Caco-2 (cell line): ENCODE data around the gene LIMA1. TPM values are rescaled to one million over a fixed set of nuclear protein-coding genes. Genes with fewer than 3 reads are reported as not detected.

Experiments used
- BruUV-seq: library from RNA; stranded (reverse); fragments of 400-500 nt; replicated peaks from 2 replicates; lab custom pipeline; 2021; lab: Mats Ljungman, UMichigan
- CTCF ChIA-PET: fragments of 300-600 bp; sonication (Branson Sonifier 250); formaldehyde crosslinking; loops from one replicate; lab custom pipeline; 2022; ENCODE audit warnings: antibody characterized with exemption; lab: Charles Lee
- POLR2A ChIA-PET: fragments of 300-600 bp; sonication (Branson Sonifier 250); formaldehyde crosslinking; loops from one replicate; lab custom pipeline; 2022; ENCODE audit warnings: antibody characterized with exemption; lab: Charles Lee
- DNase-seq, 2 experiments: peaks; one replicate each; pipeline versions ENCODE4 v3.0.0 to v3.0.0-alpha.2; 2020 to 2022
- H3K27me3 ChIP-seq: replicated peaks from 2 replicates; pipeline ENCODE4 v1.6.0; 2011; ENCODE audit warnings: low read length; ENCODE audit not compliant: control insufficient read depth, insufficient read depth
- H3K36me3 ChIP-seq: 2 replicates; pipeline ENCODE4 v1.5.1; 2011; ENCODE audit warnings: low read length; ENCODE audit not compliant: control insufficient read depth, insufficient read depth
- H3K4me1 ChIP-seq: fragments of 250-450 bp; sonication (Bioruptor Pico); 2 replicates; pipeline ENCODE4 v1.5.1; 2020; ENCODE audit warnings: mild to moderate bottlenecking
- H3K4me3 ChIP-seq: 2 replicates; pipeline ENCODE4 v1.5.1; 2011; ENCODE audit warnings: low read depth, mild to moderate bottlenecking, control low read depth, low read length
- H3K9me3 ChIP-seq: fragments of 250-450 bp; sonication (Bioruptor Pico); 2 replicates; pipeline ENCODE4 v1.5.1; 2020; ENCODE audit warnings: mild to moderate bottlenecking, moderate library complexity
- H3K27ac Mint-ChIP-seq: one replicate; pipeline ENCODE4 v1.8.0; 2022; ENCODE audit warnings: mixed read lengths; ENCODE audit not compliant: unreplicated experiment
- H3K27me3 Mint-ChIP-seq: one replicate; pipeline ENCODE4 v1.8.0; 2022; ENCODE audit warnings: mixed read lengths; ENCODE audit not compliant: insufficient read depth, unreplicated experiment
- H3K36me3 Mint-ChIP-seq: one replicate; pipeline ENCODE4 v1.8.0; 2022; ENCODE audit warnings: mild to moderate bottlenecking, mixed read lengths; ENCODE audit not compliant: insufficient read depth, unreplicated experiment
- H3K4me1 Mint-ChIP-seq: one replicate; pipeline ENCODE4 v1.8.0; 2022; ENCODE audit warnings: low read depth, mixed read lengths; ENCODE audit not compliant: unreplicated experiment
- H3K4me3 Mint-ChIP-seq: one replicate; pipeline ENCODE4 v1.8.0; 2022; ENCODE audit warnings: mild to moderate bottlenecking, moderate library complexity, mixed read lengths; ENCODE audit not compliant: unreplicated experiment
- H3K9me3 Mint-ChIP-seq: one replicate; pipeline ENCODE4 v1.8.0; 2022; ENCODE audit warnings: mixed read lengths; ENCODE audit not compliant: unreplicated experiment
- CTCF ChIP-seq, 2 experiments: fragments of 200-600 bp in 1 of 2; IDR thresholded peaks; 1 replicate in 1 of 2; 2 replicates in 1 of 2; pipeline versions ENCODE4 v1.5.1 to v1.8.0; 2011 to 2022; ENCODE audit warnings: antibody characterized with exemption in 1 of 2, control low read depth in 1 of 2, inconsistent platforms in 1 of 2, low read depth in 1 of 2, low read length in 1 of 2, mild to moderate bottlenecking in 1 of 2, moderate library complexity in 1 of 2; ENCODE audit not compliant: insufficient read depth in 1 of 2, severe bottlenecking in 1 of 2, unreplicated experiment in 1 of 2
- intact Hi-C: fragments of 100-400 bp; cut with micrococcal nuclease; formaldehyde crosslinking; loops from one replicate; pipeline ENCODE4 v1.10.0; 2022; ENCODE audit not compliant: unreplicated experiment
- total RNA-seq: library from RNA; stranded (reverse); gene quantifications from 2 replicates; pipeline ENCODE4 v1.2.3, GENCODE V29; 2022

LIMA1 gene
- total RNA-seq, 1 experiment from 2014 or later: 50.3 TPM

GRCh38 chr12:50232771-50233209, 50.5 kb downstream of the LIMA1 start:
- Histone ChIP-seq H3K27me3 (no peaks in the 10 kb centered on the region), H3K36me3 (no peaks in the 10 kb centered on the region; the same call in none of the 2 replicates), H3K4me3 (no peak overlapping the region), H3K9me3 (no peaks in the 10 kb centered on the region), H3K4me1 (peaks cover 6% of the 10 kb centered on the region; the same call in 1 of the 2 replicates)
- intact Hi-C loops: no loop called here
- no peak for DNase-seq
- ChIA-PET CTCF (interaction anchor here (0.6 to 0.8 kb wide), 2 partner anchors 9 to 53 kb away, joined by 3 to 4 read pairs; no protein-coding TSS in a partner anchor), POLR2A (interaction anchor here (0.7 kb wide), 1 partner anchor 22 kb away, joined by 10 read pairs; no protein-coding TSS in a partner anchor)
- no peak for TF ChIP-seq CTCF (IDR thresholded peaks at IDR 0.05; ENCODE audit: insufficient read depth in 1 of 2, low read depth in 1 of 2, low read length in 1 of 2, severe bottlenecking in 1 of 2, unreplicated experiment in 1 of 2)
- BruUV-seq: no TSS peak
- Mint-ChIP-seq H3K9me3 (no peaks in the 10 kb centered on the region), H3K27ac (no peak overlapping the region), H3K36me3 (peaks cover 24% of the 10 kb centered on the region), H3K4me1 (peaks cover 5% of the 10 kb centered on the region), H3K27me3 (no peaks in the 10 kb centered on the region), H3K4me3 (no peak overlapping the region)

- POLR2A ChIA-PET: interaction anchor here (0.7 kb wide), 1 partner anchor 22 kb away, joined by 10 read pairs; no protein-coding TSS in a partner anchor
- peaks cover 22% of the 10 kb centered on the region for H3K36me3 Mint-ChIP-seq
- intact Hi-C loops: no loop called here
- H3K27me3 Mint-ChIP-seq: no peaks in the 10 kb centered on the region
- peaks cover 5% of the 10 kb centered on the region for H3K4me1 Mint-ChIP-seq
- Histone ChIP-seq H3K36me3 (no peaks in the 10 kb centered on the region; the same call in none of the 2 replicates), H3K27me3 (no peaks in the 10 kb centered on the region), H3K4me3 (no peak overlapping the region), H3K4me1 (peaks cover 6% of the 10 kb centered on the region; the same call in 1 of the 2 replicates), H3K9me3 (no peaks in the 10 kb centered on the region)
- CTCF ChIA-PET: no interaction called here
- BruUV-seq: no TSS peak
- DNase-seq: no peak
- no peak for TF ChIP-seq CTCF (IDR thresholded peaks at IDR 0.05; ENCODE audit: insufficient read depth in 1 of 2, low read depth in 1 of 2, low read length in 1 of 2, severe bottlenecking in 1 of 2, unreplicated experiment in 1 of 2)
- no peak overlapping the region for H3K4me3 Mint-ChIP-seq
- H3K9me3 Mint-ChIP-seq: no peaks in the 10 kb centered on the region
- H3K27ac Mint-ChIP-seq: no peak overlapping the region
Observed at GRCh38 chr12:50232206-50232605, 51.1 kb downstream of the LIMA1 start.

- no TSS peak for BruUV-seq
- H3K9me3 ChIP-seq: no peaks in the 10 kb centered on the region
- no peak overlapping the region for H3K27ac Mint-ChIP-seq
- peaks cover 5% of the 10 kb centered on the region for H3K4me1 Mint-ChIP-seq
- CTCF ChIA-PET: no interaction called here
- intact Hi-C loops: no loop called here
- H3K36me3 Mint-ChIP-seq: peaks cover 19% of the 10 kb centered on the region
- peaks cover 6% of the 10 kb centered on the region; the same call in 1 of the 2 replicates for H3K4me1 ChIP-seq
- H3K4me3 ChIP-seq: no peak overlapping the region
- H3K27me3 Mint-ChIP-seq: no peaks in the 10 kb centered on the region
- POLR2A ChIA-PET: no interaction called here
- TF ChIP-seq CTCF (IDR thresholded peaks at IDR 0.05; ENCODE audit: insufficient read depth in 1 of 2, low read depth in 1 of 2, low read length in 1 of 2, severe bottlenecking in 1 of 2, unreplicated experiment in 1 of 2): no peak
- no peak overlapping the region for H3K4me3 Mint-ChIP-seq
- no peaks in the 10 kb centered on the region for H3K27me3 ChIP-seq
- no peaks in the 10 kb centered on the region for H3K9me3 Mint-ChIP-seq
- no peak for DNase-seq
- H3K36me3 ChIP-seq: no peaks in the 10 kb centered on the region; the same call in 1 of the 2 replicates
Observed at GRCh38 chr12:50231346-50231745, 52.0 kb downstream of the LIMA1 start.
